GM12878 (cell line): ENCODE data around the gene MYOCD. TPM values are rescaled to one million over a fixed set of nuclear protein-coding genes. Genes with fewer than 3 reads are reported as not detected.

ENCODE experiments used
- ATAC-seq: fragments of 200-7000 bp; cut with Tn5 transposase; 3 replicates; pipeline ENCODE4 v1.9.1; 2020; ENCODE audit warnings: mild to moderate bottlenecking, moderate library complexity
- BruUV-seq: library from RNA; stranded (reverse); fragments of 400-500 nt; replicated peaks from 2 replicates; lab custom pipeline; 2021; lab: Mats Ljungman, UMichigan
- CTCF ChIA-PET: fragments of 300-600 bp; sonication (Branson Sonifier 250); formaldehyde crosslinking; extraction: SDS; loops from one replicate; lab custom pipeline; 2021; ENCODE audit warnings: inconsistent platforms; lab: Yijun Ruan, JAX
- POLR2A ChIA-PET: fragments of 350-600 bp; formaldehyde crosslinking; extraction: SDS; loops from one replicate; lab custom pipeline; 2021; ENCODE audit warnings: inconsistent platforms; lab: Charles Lee
- RAD21 ChIA-PET: fragments of 300-600 bp; sonication (Branson Sonifier 250); formaldehyde crosslinking; loops from one replicate; lab custom pipeline; 2023; ENCODE audit warnings: antibody characterized with exemption; ENCODE audit not compliant: unreplicated experiment; lab: Charles Lee
- SMC1A ChIA-PET: fragments of 300-600 bp; sonication (Branson Sonifier 250); formaldehyde crosslinking; loops from one replicate; lab custom pipeline; 2023; ENCODE audit not compliant: unreplicated experiment, uncharacterized antibody; lab: Charles Lee
- DNase-seq: peaks from one replicate; pipeline ENCODE4 v3.0.0-alpha.2; 2011; ENCODE audit warnings: low read depth, low spot score
- FAIRE-seq: peaks from 3 replicates; lab custom pipeline; 2011; peaks lifted over from hg19 to GRCh38; lab: Jason Lieb, UNC
- H2AFZ ChIP-seq: 2 replicates; pipeline ENCODE4 v1.6.0; 2011; ENCODE audit warnings: low read depth, low read length, control low read depth; ENCODE audit not compliant: control insufficient read depth
- H3K27ac ChIP-seq: 2 replicates; pipeline ENCODE4 v1.5.1; 2011; ENCODE audit warnings: control low read depth; ENCODE audit not compliant: control insufficient read depth, insufficient read depth
- H3K27me3 ChIP-seq, 2 experiments: replicated peaks in 1 of 2; 2 replicates each; pipeline versions ENCODE4 v1.6.0 to v1.6.1; 2011; ENCODE audit warnings: low read length in 1 of 2; ENCODE audit not compliant: control insufficient read depth in 2 of 2, insufficient read depth in 2 of 2
- H3K36me3 ChIP-seq, 2 experiments: 2 replicates each; pipeline ENCODE4 v1.5.1; 2011; ENCODE audit warnings: low read length in 1 of 2; ENCODE audit not compliant: control insufficient read depth in 2 of 2, insufficient read depth in 2 of 2
- H3K4me1 ChIP-seq: 2 replicates; pipeline ENCODE4 v1.6.1; 2011; ENCODE audit warnings: mild to moderate bottlenecking, low read length, moderate library complexity, mixed read lengths; ENCODE audit not compliant: control insufficient read depth, insufficient read depth
- H3K4me2 ChIP-seq: 2 replicates; pipeline ENCODE4 v1.6.0; 2011; ENCODE audit warnings: control low read depth; ENCODE audit not compliant: control insufficient read depth, insufficient read depth
- H3K4me3 ChIP-seq: fragments of 200-600 bp; sonication (generic); 2 replicates; pipeline ENCODE4 v1.5.1; 2016
- H3K79me2 ChIP-seq: 2 replicates; pipeline ENCODE4 v1.6.0; 2011; ENCODE audit warnings: low read length; ENCODE audit not compliant: control insufficient read depth, insufficient read depth
- H3K9ac ChIP-seq: 2 replicates; pipeline ENCODE4 v1.8.0; 2011; ENCODE audit warnings: low read length, control low read depth, mixed read lengths; ENCODE audit not compliant: control insufficient read depth, insufficient read depth
- H3K9me3 ChIP-seq: replicated peaks from 3 replicates; pipeline ENCODE4 v1.5.1; 2011; ENCODE audit warnings: mild to moderate bottlenecking, low read length; ENCODE audit not compliant: control insufficient read depth, insufficient read depth
- H4K20me1 ChIP-seq: 2 replicates; pipeline ENCODE4 v1.6.0; 2011; ENCODE audit not compliant: control insufficient read depth, insufficient read depth
- NFXL1 ChIP-seq: fragments of 450-650 bp; IDR thresholded peaks from 2 replicates; pipeline ENCODE4 v1.6.1; 2017; ENCODE audit warnings: antibody characterized with exemption, mild to moderate bottlenecking, borderline replicate concordance
- NFYB ChIP-seq: IDR thresholded peaks from 2 replicates; pipeline ENCODE4 v1.6.1; 2011; ENCODE audit warnings: low read depth, mild to moderate bottlenecking, low read length, improper control_type of control experiment, moderate library complexity; ENCODE audit not compliant: insufficient read depth
- SREBF1 ChIP-seq: IDR thresholded peaks from 2 replicates; pipeline ENCODE4 v1.6.1; 2012; ENCODE audit warnings: mild to moderate bottlenecking, low read length
- WGBS: methylation state at CpG from one replicate; pipeline ENCODE4 v1.1.6; 2016; ENCODE audit warnings: low lambda C conversion rate; ENCODE audit not compliant: insufficient replicate concordance, insufficient coverage; ENCODE audit errors: missing lambda C conversion rate; 5-methylcytosine and 5-hydroxymethylcytosine counted together
- in situ Hi-C: fragments of 300-500 bp; cut with MboI; formaldehyde crosslinking; loops from 9 replicates; pipeline ENCODE4 v1.14.3; 2018; ENCODE audit warnings: mixed read lengths
- intact Hi-C: fragments of 100-400 bp; cut with micrococcal nuclease; formaldehyde crosslinking; loops from one replicate; pipeline ENCODE4 v1.14.2; 2022; ENCODE audit not compliant: unreplicated experiment
- polyA plus RNA-seq, 11 experiments: library from polyadenylated mRNA; depleted of rRNA in 4 of 11; unstranded in 6 of 11; stranded (reverse) in 5 of 11; fragments of >200 nt; fragmentation: Nextera tagmentation in 4 of 11; fragmentation: Illumina TruSeq in 1 of 11; extraction: Ambion mirVana in 4 of 11; extraction: Trizol in 1 of 11; gene quantifications; 1 replicate in 1 of 11; 2 replicates in 10 of 11; pipeline versions ENCODE4 v1.2.1 to v1.2.3, GENCODE V29; 2011 to 2016; ENCODE audit warnings: inconsistent platforms in 2 of 11, missing spikeins in 2 of 11, low read depth in 1 of 11
- total RNA-seq, 4 experiments: library from RNA; depleted of rRNA in 3 of 4; stranded (reverse); fragments of >200 nt in 3 of 4; fragmentation: Illumina TruSeq in 1 of 4; extraction: Trizol in 1 of 4; gene quantifications; 2 replicates each; pipeline versions ENCODE4 v1.2.1 to v1.2.3, GENCODE V29; 2013 to 2021
- TF ChIP-seq, protein P1 (sequence below): fragments of 450-650 bp; formaldehyde crosslinking; IDR thresholded peaks from 2 replicates; pipeline ENCODE4 v1.4.0; 2020; ENCODE audit warnings: mild to moderate bottlenecking, moderate library complexity
- TF ChIP-seq, protein P2 (sequence below): IDR thresholded peaks from 2 replicates; pipeline ENCODE4 v1.6.1; 2012; ENCODE audit warnings: mild to moderate bottlenecking, low read depth, low read length
- TF ChIP-seq, protein P3 (sequence below): fragments of 150-350 bp; IDR thresholded peaks from 2 replicates; pipeline ENCODE4 v1.6.1; 2016; ENCODE audit warnings: low read depth, low read length

Gene MYOCD
- total and polyA plus RNA-seq, 10 of the 15 experiments (the other 5 are each of a cell fraction or from before 2014, with no cell fraction given): not detected

DNA sequence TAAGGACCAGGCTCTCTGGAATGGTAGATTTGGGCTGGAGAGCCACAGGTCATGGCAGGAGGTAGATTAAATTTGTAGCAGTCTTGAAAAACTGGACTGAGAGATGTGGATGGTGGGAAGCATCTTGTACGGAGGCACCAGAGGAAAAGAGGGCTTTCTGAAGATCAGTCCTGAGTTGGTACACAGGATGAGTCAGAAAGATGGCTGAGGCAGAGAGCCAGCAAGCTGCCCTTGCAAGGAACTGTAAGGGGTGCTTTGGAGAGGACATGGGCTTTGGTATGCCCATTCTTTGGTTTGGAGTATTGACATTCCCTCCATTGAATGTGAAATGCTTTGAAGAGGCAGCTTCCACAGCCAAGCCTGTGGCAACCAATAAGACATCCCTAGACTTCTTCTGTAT lies 55.9 kb downstream of the MYOCD start:
- intact Hi-C loops (no loop called here), in situ Hi-C loops (loop anchor here (10.0 kb wide), 1 partner anchor 57 kb away; the partner anchor contains the start of gene MYOCD)
- DNase-seq (no peak), FAIRE-seq (no peak), ATAC-seq (no peak)
- Histone ChIP-seq H2AFZ (no peak overlapping the region), H3K4me1 (no peaks in the 10 kb centered on the region), H3K4me2 (no peak overlapping the region), H3K27me3 (no peaks in the 10 kb centered on the region), H3K27ac (no peak overlapping the region), H4K20me1 (no peaks in the 10 kb centered on the region), H3K4me3 (no peak overlapping the region), H3K36me3 (no peaks in the 10 kb centered on the region), H3K9me3 (no peaks in the 10 kb centered on the region), H3K9ac (no peak overlapping the region), H3K79me2 (no peaks in the 10 kb centered on the region)
- 15% methylated on average over 1 of the region's 1 CpG for WGBS
- TF ChIP-seq NFYB: no peak
- TF ChIP-seq, protein P1, sequence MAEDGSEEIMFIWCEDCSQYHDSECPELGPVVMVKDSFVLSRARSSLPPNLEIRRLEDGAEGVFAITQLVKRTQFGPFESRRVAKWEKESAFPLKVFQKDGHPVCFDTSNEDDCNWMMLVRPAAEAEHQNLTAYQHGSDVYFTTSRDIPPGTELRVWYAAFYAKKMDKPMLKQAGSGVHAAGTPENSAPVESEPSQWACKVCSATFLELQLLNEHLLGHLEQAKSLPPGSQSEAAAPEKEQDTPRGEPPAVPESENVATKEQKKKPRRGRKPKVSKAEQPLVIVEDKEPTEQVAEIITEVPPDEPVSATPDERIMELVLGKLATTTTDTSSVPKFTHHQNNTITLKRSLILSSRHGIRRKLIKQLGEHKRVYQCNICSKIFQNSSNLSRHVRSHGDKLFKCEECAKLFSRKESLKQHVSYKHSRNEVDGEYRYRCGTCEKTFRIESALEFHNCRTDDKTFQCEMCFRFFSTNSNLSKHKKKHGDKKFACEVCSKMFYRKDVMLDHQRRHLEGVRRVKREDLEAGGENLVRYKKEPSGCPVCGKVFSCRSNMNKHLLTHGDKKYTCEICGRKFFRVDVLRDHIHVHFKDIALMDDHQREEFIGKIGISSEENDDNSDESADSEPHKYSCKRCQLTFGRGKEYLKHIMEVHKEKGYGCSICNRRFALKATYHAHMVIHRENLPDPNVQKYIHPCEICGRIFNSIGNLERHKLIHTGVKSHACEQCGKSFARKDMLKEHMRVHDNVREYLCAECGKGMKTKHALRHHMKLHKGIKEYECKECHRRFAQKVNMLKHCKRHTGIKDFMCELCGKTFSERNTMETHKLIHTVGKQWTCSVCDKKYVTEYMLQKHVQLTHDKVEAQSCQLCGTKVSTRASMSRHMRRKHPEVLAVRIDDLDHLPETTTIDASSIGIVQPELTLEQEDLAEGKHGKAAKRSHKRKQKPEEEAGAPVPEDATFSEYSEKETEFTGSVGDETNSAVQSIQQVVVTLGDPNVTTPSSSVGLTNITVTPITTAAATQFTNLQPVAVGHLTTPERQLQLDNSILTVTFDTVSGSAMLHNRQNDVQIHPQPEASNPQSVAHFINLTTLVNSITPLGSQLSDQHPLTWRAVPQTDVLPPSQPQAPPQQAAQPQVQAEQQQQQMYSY (CRISPR knock-in tag): no peak
- TF ChIP-seq, protein P2, sequence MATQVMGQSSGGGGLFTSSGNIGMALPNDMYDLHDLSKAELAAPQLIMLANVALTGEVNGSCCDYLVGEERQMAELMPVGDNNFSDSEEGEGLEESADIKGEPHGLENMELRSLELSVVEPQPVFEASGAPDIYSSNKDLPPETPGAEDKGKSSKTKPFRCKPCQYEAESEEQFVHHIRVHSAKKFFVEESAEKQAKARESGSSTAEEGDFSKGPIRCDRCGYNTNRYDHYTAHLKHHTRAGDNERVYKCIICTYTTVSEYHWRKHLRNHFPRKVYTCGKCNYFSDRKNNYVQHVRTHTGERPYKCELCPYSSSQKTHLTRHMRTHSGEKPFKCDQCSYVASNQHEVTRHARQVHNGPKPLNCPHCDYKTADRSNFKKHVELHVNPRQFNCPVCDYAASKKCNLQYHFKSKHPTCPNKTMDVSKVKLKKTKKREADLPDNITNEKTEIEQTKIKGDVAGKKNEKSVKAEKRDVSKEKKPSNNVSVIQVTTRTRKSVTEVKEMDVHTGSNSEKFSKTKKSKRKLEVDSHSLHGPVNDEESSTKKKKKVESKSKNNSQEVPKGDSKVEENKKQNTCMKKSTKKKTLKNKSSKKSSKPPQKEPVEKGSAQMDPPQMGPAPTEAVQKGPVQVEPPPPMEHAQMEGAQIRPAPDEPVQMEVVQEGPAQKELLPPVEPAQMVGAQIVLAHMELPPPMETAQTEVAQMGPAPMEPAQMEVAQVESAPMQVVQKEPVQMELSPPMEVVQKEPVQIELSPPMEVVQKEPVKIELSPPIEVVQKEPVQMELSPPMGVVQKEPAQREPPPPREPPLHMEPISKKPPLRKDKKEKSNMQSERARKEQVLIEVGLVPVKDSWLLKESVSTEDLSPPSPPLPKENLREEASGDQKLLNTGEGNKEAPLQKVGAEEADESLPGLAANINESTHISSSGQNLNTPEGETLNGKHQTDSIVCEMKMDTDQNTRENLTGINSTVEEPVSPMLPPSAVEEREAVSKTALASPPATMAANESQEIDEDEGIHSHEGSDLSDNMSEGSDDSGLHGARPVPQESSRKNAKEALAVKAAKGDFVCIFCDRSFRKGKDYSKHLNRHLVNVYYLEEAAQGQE: no peak
- no peak for TF ChIP-seq SREBF1
- TF ChIP-seq, protein P3, sequence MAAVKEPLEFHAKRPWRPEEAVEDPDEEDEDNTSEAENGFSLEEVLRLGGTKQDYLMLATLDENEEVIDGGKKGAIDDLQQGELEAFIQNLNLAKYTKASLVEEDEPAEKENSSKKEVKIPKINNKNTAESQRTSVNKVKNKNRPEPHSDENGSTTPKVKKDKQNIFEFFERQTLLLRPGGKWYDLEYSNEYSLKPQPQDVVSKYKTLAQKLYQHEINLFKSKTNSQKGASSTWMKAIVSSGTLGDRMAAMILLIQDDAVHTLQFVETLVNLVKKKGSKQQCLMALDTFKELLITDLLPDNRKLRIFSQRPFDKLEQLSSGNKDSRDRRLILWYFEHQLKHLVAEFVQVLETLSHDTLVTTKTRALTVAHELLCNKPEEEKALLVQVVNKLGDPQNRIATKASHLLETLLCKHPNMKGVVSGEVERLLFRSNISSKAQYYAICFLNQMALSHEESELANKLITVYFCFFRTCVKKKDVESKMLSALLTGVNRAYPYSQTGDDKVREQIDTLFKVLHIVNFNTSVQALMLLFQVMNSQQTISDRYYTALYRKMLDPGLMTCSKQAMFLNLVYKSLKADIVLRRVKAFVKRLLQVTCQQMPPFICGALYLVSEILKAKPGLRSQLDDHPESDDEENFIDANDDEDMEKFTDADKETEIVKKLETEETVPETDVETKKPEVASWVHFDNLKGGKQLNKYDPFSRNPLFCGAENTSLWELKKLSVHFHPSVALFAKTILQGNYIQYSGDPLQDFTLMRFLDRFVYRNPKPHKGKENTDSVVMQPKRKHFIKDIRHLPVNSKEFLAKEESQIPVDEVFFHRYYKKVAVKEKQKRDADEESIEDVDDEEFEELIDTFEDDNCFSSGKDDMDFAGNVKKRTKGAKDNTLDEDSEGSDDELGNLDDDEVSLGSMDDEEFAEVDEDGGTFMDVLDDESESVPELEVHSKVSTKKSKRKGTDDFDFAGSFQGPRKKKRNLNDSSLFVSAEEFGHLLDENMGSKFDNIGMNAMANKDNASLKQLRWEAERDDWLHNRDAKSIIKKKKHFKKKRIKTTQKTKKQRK: no peak
- TF ChIP-seq NFXL1: no peak
- ChIA-PET CTCF (no interaction called here), POLR2A (no interaction called here), RAD21 (no interaction called here), SMC1A (no interaction called here)
- BruUV-seq: no TSS peak
